H1 (cell line): ENCODE data around the gene CLIC3. TPM values are rescaled to one million over a fixed set of nuclear protein-coding genes. Genes with fewer than 3 reads are reported as not detected.

Experiments used
- E2F6 ChIP-seq: IDR thresholded peaks from 2 replicates; pipeline ENCODE4 v1.6.1; 2012; ENCODE audit warnings: inconsistent platforms
- EZH2 ChIP-seq: fragments of 200-600 bp; sonication (generic); IDR thresholded peaks from 2 replicates; pipeline ENCODE4 v1.7.1; 2012; ENCODE audit warnings: low read depth, mild to moderate bottlenecking, moderate library complexity, low read length, inconsistent platforms; ENCODE audit not compliant: severe bottlenecking
- POLR2AphosphoS5 ChIP-seq: IDR thresholded peaks from 2 replicates; pipeline ENCODE4 v1.6.1; 2011; ENCODE audit warnings: low read depth, low read length
- POU5F1 ChIP-seq: IDR thresholded peaks from 2 replicates; pipeline ENCODE4 v1.6.1; 2011; ENCODE audit warnings: low read depth, mild to moderate bottlenecking, low read length, moderate library complexity
- SIRT6 ChIP-seq: IDR thresholded peaks from one replicate; pipeline ENCODE4 v1.7.1; 2012; ENCODE audit warnings: low read length, inconsistent platforms
- SP2 ChIP-seq: IDR thresholded peaks from 2 replicates; pipeline ENCODE4 v1.6.1; 2012; ENCODE audit warnings: mild to moderate bottlenecking, low read length, inconsistent platforms
- SP4 ChIP-seq: IDR thresholded peaks from 2 replicates; pipeline ENCODE4 v1.6.1; 2012; ENCODE audit warnings: low read length, inconsistent platforms
- SRF ChIP-seq: IDR thresholded peaks from 2 replicates; pipeline ENCODE4 v1.6.1; 2011; ENCODE audit warnings: mild to moderate bottlenecking, low read depth, low read length, moderate library complexity
- polyA plus RNA-seq, 7 experiments: library from polyadenylated mRNA; depleted of rRNA in 3 of 7; stranded (reverse) in 5 of 7; unstranded in 2 of 7; fragments of >200 nt in 5 of 7; fragments of 200-250 nt in 2 of 7; gene quantifications; 1 replicate in 5 of 7; 2 replicates in 1 of 7; 4 replicates in 1 of 7; pipeline versions ENCODE4 v1.2.1 to v1.2.3, GENCODE V29; 2011 to 2013; ENCODE audit warnings: missing spikeins in 2 of 7, mixed read lengths in 2 of 7
- total RNA-seq: library from RNA; stranded (reverse); fragmentation: NEBNext Ultra II Directional; extraction: Animal tissue kit (Norgen Biotek cat#: 25700); gene quantifications from 2 replicates; pipeline ENCODE4 v1.2.1, GENCODE V29; 2021

CLIC3 gene
- total and polyA plus RNA-seq, 2 of the 8 experiments (the other 6 are each of a cell fraction or from before 2014, with no cell fraction given) = 0.12 TPM; not detected in 1

GRCh38 chr9:137038916-137039315, 42.5 kb upstream of the CLIC3 start (continued):
- no peak for TF ChIP-seq E2F6
- no peak for TF ChIP-seq SP2
- TF ChIP-seq SIRT6 = no peak
- no peak for TF ChIP-seq POLR2AphosphoS5
- no peak for TF ChIP-seq POU5F1
- no peak for TF ChIP-seq EZH2
- TF ChIP-seq SP4 = no peak
- no peak for TF ChIP-seq SRF
